K562 (cell line): ENCODE data around the gene ZNF326.

Source experiments
- CHCHD3 ChIP-seq: fragments of 250-450 bp; sonication (Bioruptor Pico); IDR thresholded peaks from 2 replicates; pipeline ENCODE4 v2.1.2; 2022; ENCODE audit warnings: mild to moderate bottlenecking
- CHD1 ChIP-seq: fragments of 200-600 bp; sonication (generic); IDR thresholded peaks from one replicate; pipeline ENCODE4 v1.6.1; 2012; ENCODE audit warnings: mild to moderate bottlenecking, moderate library complexity, low read length, inconsistent platforms
- CREB1 ChIP-seq, 2 experiments: sonication (generic) in 1 of 2; formaldehyde crosslinking in 1 of 2; IDR thresholded peaks; 2 replicates each; pipeline versions ENCODE4 v1.6.1 to v1.8.0; 2012 to 2022; ENCODE audit warnings: inconsistent platforms in 1 of 2, mild to moderate bottlenecking in 1 of 2, missing genetic modification reagents in 1 of 2, moderate library complexity in 1 of 2
- EZH2 ChIP-seq: IDR thresholded peaks from 2 replicates; pipeline ENCODE4 v1.6.1; 2012; ENCODE audit warnings: low read depth, mild to moderate bottlenecking, inconsistent platforms, low read length, borderline replicate concordance
- MYC ChIP-seq, 2 experiments: fragments of 250-450 bp in 1 of 2; sonication (Bioruptor Pico) in 1 of 2; IDR thresholded peaks; 2 replicates each; pipeline versions ENCODE4 v1.5.1 to v1.6.1; 2012 to 2021; ENCODE audit warnings: low read depth in 2 of 2, borderline replicate concordance in 1 of 2, improper control_type of control experiment in 1 of 2, low read length in 1 of 2, mild to moderate bottlenecking in 1 of 2, moderate library complexity in 1 of 2
- POLR2A ChIP-seq: fragments of 450-650 bp; conservative IDR thresholded peaks from 2 replicates; pipeline ENCODE4 v1.6.1; 2016
- SMARCE1 ChIP-seq: fragments of 450-650 bp; IDR thresholded peaks from 2 replicates; pipeline ENCODE4 v1.7.1; 2016; ENCODE audit warnings: mild to moderate bottlenecking
- TAF1 ChIP-seq: IDR thresholded peaks from 2 replicates; pipeline ENCODE4 v1.6.1; 2011; ENCODE audit warnings: mild to moderate bottlenecking, low read length, moderate library complexity; ENCODE audit not compliant: insufficient read depth, control insufficient read depth, severe bottlenecking; ENCODE audit errors: extremely low read depth
- ZNF121 ChIP-seq: sonication (generic); formaldehyde crosslinking; conservative IDR thresholded peaks from 2 replicates; pipeline ENCODE4 v1.8.0; 2022; ENCODE audit warnings: missing genetic modification reagents
- TF ChIP-seq, protein P1 (sequence below), 2 experiments: IDR thresholded peaks; 2 replicates each; pipeline ENCODE4 v1.6.1; 2011; ENCODE audit warnings: borderline replicate concordance in 1 of 2, control low read depth in 1 of 2, low read depth in 1 of 2, low read length in 1 of 2, mild to moderate bottlenecking in 1 of 2, mixed read lengths in 1 of 2, moderate library complexity in 1 of 2; ENCODE audit not compliant: insufficient read depth in 1 of 2, insufficient read length in 1 of 2, poor library complexity in 1 of 2, severe bottlenecking in 1 of 2; ENCODE audit errors: extremely low read depth in 1 of 2
- TF ChIP-seq, protein P2 (sequence below): fragments of 250-450 bp; sonication (Bioruptor Pico); IDR thresholded peaks from 2 replicates; pipeline ENCODE4 v1.4.0; 2020; ENCODE audit warnings: mild to moderate bottlenecking, moderate library complexity

DNA sequence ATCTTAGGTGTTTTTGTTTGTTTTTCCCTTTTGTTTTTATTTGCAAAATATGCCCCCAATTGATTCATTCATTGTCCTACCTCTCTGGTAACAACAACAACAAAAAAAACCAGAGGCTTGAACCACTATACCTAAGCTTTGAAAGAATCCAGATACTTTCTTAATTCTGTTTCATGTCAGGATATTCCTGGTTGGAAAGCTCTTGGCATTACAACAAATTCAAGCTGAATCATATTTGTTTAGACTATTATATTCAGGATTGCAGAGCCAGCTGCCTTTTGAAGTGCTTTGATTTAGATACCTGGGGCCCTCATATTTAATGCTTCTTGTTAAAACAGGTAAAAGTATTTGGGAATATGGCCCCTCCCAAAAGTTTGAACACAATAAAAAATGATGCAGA, 22.9 kb upstream of the ZNF326 start:
- no peak for TF ChIP-seq CREB1 (IDR thresholded peaks at IDR 0.05)
- TF ChIP-seq CREB1 (CRISPR knock-in tag; IDR thresholded peaks at IDR 0.05), result no peak
- no peak for TF ChIP-seq POLR2A
- TF ChIP-seq TAF1, result no peak
- no peak for TF ChIP-seq EZH2
- no peak for TF ChIP-seq CHCHD3 (CRISPR knock-in tag)
- no peak for TF ChIP-seq CHD1
- TF ChIP-seq ZNF121, result no peak
- TF ChIP-seq, protein P1, sequence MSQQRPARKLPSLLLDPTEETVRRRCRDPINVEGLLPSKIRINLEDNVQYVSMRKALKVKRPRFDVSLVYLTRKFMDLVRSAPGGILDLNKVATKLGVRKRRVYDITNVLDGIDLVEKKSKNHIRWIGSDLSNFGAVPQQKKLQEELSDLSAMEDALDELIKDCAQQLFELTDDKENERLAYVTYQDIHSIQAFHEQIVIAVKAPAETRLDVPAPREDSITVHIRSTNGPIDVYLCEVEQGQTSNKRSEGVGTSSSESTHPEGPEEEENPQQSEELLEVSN (IDR thresholded peaks at IDR 0.05; ENCODE audit: borderline replicate concordance in 1 of 2, extremely low read depth in 1 of 2, insufficient read depth in 1 of 2, insufficient read length in 1 of 2, low read depth in 1 of 2, low read length in 1 of 2, poor library complexity in 1 of 2, severe bottlenecking in 1 of 2), result no peak
- no peak for TF ChIP-seq SMARCE1
- no peak for TF ChIP-seq MYC (IDR thresholded peaks at IDR 0.05; ENCODE audit: low read depth, low read length)
- TF ChIP-seq MYC (CRISPR knock-in tag; IDR thresholded peaks at IDR 0.05; ENCODE audit: borderline replicate concordance, low read depth), result no peak
- TF ChIP-seq, protein P2, sequence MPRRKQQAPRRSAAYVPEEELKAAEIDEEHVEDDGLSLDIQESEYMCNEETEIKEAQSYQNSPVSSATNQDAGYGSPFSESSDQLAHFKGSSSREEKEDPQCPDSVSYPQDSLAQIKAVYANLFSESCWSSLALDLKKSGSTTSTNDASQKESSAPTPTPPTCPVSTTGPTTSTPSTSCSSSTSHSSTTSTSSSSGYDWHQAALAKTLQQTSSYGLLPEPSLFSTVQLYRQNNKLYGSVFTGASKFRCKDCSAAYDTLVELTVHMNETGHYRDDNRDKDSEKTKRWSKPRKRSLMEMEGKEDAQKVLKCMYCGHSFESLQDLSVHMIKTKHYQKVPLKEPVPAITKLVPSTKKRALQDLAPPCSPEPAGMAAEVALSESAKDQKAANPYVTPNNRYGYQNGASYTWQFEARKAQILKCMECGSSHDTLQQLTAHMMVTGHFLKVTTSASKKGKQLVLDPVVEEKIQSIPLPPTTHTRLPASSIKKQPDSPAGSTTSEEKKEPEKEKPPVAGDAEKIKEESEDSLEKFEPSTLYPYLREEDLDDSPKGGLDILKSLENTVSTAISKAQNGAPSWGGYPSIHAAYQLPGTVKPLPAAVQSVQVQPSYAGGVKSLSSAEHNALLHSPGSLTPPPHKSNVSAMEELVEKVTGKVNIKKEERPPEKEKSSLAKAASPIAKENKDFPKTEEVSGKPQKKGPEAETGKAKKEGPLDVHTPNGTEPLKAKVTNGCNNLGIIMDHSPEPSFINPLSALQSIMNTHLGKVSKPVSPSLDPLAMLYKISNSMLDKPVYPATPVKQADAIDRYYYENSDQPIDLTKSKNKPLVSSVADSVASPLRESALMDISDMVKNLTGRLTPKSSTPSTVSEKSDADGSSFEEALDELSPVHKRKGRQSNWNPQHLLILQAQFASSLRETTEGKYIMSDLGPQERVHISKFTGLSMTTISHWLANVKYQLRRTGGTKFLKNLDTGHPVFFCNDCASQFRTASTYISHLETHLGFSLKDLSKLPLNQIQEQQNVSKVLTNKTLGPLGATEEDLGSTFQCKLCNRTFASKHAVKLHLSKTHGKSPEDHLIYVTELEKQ (CRISPR knock-in tag), result no peak
